Measurements from ENCODE around the gene IL1RL2.
A peak's percentile ranks its signal among the peaks of the same experiment; 100 is the strongest.

IL1RL2 gene

DNA sequence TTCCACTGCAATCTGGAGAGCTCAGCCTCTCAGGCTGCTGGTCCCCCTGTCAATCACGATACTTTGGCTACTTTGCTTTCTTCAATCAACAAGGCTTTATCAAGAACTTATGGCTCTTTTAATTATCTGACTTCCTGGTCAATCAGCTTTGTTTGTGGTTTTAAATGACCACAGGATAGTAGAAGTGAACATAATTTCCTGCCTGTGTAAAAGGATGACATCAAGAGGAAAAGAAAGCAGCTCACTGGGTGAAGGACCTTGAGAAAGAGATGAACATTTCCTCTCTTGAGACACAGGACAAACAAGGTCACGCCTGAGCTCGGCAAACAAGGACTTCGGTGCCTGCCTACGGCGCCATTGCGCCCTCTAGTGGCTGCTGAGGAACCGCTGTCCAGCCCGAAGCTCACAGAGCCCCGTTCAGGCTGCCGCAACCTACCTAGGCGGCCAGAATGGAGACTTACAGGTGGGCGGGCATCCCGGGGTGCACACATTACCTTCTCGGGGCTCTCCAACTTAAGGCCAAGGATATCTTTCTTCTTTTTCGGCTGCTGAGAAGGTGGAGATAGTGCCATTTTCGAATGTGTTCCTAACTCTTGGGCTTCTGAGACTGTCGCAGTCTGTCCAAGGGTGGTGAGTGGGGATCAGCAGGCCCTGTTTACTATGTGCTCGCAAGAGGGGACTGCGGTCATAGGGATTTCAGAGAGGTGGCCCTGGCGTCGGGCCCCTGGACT, 54.0 kb downstream of the IL1RL2 start:
- DNase-seq, result peak; percentile 69 to 91 (median 76)

DNA sequence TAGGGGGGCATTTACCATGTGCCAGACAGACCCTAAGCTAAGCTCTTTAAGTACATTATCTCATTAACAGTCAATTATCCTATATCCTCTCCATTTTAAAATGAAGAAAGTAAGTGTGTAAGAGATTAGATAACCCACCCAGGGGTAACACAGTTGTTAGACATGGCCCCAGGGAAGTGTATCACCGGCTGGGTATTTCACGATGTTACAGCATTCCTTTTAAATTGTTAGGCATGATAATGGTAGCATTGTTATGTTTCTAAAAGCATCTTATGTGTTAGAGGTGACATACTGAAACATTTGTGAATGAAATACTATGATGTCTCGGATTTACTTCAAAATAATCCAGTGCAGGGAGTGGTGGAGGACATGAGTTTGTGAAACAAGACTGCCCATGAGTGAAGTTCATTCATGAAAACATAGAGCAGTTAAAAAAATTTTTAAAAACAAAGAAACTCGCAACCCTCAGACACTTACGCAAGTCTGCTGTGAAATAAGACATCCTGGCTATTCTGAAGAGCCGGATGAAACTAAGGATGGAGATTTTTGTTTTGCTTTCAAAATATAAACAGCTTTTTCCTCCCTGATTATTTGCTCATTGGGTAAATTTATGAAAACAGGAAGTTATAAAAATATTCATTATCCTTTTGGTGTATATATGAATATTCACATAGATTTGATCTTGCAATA, 54.9 kb downstream of the IL1RL2 start:
- DNase-seq, result no peak

DNA sequence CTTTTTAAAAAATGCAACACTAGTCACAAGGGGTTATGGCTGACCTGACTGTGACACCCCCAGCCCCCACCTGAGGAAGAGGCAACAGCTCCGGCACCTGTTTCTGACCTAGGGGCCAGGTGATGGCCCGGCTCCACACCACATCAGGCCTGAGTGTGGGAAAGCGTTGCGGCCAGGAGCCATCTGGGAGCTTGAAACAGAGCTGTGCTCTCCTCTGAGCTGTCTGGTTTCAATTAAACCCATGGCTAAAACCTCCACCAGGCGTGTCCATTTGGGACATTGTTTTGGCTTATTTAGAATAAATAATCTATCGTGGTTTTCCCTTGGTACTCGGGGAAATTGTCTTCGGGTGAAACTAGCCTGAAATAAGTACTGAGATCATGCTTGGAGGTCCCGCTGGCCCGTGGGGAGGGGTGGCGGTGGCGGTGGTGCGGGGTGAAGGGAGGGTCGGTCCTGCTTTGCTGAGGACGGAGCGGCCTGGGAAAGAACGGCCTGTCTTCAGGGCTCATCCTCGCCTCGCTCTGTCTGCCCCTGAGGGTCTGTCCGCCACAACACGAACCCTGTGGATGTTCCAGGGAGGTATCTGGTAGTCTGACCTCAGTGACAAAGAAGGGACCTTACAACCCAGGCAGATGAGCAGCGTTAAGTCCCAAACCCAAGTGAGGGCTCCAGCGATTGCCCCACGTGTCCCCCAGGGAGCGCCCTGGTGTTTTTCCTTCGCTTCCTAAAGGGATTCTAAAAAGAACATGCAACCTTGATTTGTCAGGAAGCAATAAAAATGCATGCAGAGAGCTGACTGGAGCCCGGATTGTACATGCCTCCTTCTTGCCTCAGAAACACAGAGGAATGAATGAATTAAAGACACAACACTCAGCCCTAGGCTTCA, 58.7 kb downstream of the IL1RL2 start:
- DNase-seq, result no peak

DNA sequence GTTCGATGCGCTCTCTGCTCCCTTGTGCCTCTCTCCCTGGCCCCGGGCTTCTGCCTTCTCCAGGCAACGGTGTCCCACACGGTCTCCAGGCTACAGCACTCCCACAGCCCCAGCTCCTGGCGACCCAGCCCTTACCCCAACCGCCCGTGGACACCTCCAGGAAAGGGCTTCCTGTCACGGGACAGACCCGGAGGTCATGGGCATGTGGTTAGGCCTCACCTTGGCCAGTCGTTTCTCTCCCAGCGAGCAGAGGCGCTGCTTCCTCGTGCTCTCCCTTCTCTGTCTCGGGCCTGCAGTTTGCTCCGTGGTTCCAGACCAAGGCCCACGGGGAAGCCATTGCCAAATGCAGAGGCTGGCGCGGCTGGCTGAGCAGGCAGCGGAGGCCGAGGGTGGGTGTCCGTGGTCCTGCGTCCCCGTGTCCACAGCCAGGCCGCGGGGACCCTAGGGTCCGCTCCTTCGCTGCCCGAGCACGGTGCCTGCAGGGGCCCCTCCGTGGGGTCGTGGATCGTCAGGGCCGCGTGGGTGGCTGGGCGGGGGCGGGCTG, 63.5 kb downstream of the IL1RL2 start:
- DNase-seq, result no peak

DNA sequence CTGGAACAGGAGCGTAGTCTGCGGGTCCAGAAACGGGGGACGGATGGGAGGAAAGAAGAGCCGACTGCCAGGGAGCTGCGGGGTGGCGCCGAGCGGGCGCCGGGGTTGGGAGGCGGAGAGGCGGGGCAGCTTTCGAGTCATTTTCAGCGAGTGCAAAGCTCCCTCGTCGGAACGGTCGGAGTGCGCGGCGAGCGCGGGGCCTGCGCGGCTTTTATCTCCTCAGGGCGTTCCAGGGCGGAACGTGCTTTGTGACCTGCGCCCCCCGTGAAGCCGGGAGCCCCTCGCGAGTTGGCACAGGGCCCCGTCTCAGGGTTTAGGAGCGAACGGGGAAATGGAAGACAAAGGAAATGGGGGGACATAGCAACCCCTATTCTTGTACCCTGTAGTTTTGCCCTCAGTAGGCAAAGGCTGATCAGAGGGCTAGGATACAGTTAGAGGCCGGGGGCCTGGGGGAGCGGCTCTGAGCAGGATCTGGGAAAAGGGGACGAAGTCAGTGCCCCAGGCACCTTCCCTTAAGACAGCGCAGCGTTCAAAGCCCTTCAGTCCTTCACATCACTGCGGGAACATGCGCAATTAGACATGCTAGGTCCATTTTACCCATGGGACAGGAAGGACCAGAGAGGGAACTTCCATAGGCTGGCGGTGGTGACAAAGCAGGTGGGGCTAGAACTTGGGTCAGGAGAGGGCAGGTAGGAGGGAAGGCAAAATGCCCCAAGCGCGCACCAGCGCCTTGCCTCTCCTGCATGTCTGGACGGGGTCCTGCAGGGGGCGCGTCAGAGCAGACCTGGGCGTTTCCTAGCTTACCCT, 64.4 kb downstream of the IL1RL2 start:
- DNase-seq, result peak; percentile 38 to 63 (median 50)

DNA sequence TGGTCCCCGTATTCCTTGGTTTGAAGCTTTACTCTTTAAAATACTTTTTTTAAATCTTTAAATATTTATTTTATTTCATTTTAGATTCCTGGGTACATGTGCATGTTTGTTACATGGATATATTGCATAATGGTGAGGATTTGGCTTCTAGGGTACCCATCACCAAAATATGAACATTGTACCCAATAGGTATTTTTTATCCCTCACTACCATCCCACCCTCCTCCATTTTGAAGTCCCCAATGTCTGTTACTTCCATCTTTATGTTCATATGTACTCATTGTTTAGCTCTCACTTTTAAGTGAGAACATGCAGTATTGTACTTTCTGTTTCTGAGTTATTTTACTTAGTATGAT, 65.0 kb downstream of the IL1RL2 start:
- DNase-seq, result no peak

DNA sequence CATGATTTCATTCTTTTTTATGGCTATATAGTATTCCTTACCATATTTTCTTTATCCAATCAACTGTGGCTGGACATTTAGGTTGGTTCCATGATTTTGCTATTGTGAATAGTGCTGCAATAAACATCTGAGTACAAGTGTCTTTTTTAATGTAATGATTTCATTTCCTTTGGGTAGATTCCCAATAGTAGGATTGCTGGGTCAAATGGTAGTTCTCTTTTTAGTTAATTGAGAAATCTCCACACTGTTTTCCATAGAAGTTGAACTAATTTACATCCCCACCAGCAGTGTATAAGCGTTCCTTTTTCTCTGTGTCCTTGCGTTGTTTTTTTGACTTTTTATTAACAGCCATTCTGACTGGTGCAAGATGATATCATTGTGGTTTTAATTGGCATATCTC, 65.4 kb downstream of the IL1RL2 start:
- no peak for DNase-seq

DNA sequence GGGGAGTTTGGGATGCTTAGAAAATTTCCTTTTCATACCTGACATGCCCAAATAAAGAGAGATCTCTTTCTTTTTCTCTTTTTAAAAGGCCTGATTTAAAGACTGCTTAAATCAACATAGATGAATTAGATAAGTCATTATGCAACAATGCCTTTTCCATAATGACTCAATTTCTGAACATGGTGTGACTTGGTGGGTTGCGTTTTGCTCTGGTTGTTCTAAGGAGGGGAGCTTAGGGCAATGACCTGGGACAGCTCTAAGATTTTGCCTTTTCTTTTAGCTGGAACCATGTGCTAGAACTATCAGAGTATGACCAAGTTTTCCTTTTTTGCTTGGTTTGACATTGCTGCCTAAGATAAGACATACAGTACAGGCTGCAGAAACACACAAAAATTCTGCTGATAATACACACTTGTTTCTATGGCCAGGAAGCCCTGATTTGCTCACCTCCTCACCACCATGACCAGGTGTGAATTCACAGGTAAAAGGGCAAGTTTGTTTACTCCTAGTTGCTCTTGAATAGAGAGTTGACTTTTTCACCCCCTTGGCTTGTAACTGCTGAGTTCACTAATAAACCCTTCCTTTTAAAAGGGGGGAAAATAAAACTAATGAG, 66.4 kb downstream of the IL1RL2 start:
- peak in 1 of 5 donors; percentile 67 for DNase-seq

DNA sequence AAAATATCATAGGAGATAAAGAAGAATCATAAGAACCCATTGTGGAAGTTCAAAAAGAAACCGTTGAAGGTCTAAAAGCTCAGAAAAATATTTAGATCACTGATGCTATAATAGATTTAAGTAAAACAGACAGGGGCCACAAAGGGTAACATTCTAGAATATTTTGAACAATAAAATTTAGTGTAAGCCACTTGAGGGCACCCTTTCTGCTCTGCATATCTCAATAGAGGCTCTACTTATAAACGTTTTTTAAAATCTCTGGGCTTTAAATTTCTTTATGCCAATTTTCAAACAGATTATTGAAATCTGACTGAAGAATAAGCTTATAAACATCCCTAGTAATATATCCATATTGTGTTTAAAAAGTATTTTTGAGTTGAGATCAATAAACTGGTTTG, 66.9 kb downstream of the IL1RL2 start:
- DNase-seq, result no peak

DNA sequence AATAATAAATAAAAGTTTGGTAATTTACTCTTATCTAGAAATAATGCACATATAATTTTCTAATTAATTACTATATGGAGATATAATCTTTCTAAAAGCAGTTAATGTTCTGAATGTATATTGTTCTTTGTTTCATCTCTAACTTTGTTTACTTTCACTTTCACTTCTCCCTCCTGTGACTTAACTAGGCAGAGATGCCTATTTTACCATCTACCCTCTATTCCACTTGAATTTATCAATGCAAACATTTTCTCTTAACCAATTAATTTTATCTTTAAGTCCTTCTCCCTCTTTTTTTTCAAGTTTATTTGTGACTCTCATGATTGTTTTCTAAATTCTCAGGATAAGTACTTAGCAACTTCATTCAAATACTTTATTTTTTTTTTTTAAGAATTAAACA, 69.5 kb downstream of the IL1RL2 start:
- DNase-seq, result peak in 1 of 5 donors; percentile 55

DNA sequence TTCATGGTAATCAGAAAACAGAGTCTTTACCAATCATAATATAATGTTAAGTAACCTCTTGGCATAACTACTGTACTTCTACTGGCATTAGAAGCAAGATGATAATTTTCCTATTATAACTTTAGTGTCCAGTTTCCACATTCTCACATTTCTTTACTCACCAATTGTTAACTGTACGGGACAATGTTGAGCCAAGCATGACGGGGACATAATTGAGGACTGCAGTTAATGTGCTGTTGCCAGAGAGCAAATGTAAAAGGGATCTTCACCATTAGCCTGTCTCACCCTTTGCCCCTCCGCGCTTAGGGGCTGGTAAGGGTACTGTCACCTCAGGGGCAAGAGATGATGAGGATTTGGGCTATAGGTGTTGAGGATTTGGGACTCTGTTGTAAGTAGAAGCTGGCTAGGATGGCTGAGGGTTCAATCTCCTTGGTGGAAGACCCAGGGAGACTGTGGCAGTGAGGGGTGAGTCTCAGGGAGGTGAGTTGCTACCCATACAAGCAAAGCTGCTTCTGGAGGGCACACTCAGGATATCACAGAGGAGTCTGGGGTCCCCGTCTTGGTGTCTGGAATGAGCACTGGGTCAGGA, 70.1 kb downstream of the IL1RL2 start:
- DNase-seq, result no peak

DNA sequence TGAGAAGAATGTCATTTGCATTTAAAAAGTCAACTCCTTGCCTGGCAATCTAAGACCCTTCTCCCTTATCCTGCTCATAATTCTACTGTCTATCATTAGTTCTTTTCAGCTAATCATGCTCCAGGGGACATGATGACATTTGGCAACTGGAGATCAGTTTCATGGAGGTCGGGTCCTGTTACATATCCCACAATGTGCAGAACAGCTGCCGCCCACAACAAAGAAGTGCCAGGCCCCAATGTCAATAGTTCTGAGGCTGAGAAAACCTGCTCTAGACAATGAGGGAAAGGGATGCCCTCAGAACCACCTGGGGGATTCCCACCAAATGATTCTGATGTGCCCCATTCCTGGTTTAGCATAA, 71.2 kb downstream of the IL1RL2 start:
- DNase-seq, result no peak

DNA sequence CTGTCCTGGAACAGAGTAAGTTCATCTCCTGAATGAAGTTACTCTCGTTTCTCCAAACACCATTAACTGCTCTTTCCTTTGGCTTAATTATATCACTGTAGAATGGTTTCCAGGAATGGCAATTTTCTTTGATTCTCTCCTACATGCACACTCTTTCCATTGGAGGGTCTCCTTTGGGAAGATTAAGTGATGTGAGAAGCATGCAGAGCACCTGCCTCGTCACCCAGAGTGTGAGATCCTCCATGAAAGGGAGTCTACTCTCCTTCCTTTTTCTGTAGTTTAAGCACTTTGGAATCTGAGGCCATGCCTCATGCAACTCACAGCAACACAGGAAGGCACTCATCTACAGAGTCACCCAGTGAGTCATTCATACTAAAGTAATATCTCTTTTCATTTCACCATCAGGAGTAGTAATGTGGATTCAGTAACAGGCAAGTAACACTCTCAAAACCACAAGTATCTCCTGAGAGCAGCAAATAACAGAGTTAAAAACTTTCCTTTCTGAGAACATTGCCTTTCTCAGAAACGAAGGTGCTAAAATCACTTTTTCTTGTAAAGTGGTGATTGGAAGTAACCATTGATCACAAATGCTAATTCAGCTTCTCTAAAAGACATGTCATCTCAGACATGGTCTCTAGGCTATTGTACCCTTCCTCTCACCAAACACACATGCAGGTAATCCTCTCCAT, 71.7 kb downstream of the IL1RL2 start:
- DNase-seq, result peak in 1 of 5 donors; percentile 92

DNA sequence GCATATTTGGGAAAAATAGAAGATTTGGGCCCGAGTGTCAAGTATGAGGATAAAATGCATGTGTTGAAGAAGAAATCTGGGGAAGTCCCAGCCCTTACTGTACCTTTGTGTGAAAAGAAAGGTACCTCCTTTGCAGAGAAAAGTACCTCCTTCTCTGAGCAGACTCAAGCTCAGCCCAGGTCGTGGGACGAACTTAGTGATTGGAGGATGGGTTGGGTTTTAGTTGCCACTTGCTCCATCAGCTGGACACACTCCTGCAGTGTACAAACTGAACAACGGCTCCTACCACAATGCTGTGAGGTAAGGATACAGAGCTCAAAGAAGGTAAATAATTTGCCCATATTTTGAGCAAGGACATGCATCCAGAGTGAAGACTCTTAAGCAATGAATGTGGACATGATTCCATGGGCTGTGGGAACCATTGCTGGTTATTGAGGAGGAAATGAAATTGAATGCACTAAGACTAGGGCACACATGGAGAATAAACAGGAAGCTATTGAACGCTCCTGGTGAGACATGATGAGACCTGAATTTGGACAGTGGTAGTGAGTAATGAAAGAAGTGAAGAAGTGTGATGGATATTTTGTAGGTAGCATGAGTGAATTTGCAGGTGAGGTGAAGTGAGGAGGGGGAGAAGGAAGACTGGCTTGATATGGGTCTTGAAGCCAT, 74.8 kb downstream of the IL1RL2 start:
- DNase-seq, result no peak

DNA sequence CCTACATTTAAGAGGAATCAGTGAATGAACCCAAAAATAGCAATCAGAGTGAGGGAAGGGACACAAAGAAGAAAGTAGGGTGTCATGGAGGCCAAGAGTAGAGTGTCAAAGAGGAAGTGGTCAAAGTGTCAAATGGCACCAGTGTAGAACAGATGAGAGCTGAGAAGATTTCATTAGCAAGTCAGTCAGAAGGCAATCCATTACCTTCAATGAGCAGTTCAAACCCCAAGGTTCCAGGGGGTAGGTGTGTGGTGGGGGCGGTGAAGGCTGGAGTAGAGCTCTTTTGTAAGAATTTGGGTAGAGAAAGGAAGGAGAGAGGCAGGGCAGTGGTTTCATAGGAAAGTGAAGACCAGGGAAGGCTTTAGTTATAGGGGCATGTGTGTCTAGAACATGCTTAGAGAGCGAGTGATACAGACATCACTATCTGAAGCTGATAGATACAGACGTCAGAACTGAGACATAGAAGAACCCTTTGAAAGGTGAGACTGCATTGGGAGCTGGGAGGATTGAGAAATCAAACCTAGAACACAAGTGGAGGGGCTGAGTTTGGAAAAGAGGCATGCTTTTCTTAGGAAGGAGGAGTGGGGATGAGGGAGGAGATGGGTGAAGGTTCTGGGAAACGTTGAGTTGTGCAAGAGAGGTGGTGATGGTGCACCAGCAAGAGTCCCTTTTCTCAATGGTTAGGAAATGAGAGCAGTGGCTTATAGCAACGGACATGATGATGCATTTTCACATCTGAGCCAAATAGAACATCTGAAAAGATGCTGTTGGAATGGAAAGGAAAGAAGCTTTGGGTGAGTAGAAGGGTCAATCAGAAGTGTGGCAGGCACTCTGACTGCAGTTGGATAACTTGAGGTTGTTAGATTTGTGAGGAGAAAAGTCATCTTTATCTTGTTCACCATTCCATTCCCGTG, 75.7 kb downstream of the IL1RL2 start:
- DNase-seq, result no peak

DNA sequence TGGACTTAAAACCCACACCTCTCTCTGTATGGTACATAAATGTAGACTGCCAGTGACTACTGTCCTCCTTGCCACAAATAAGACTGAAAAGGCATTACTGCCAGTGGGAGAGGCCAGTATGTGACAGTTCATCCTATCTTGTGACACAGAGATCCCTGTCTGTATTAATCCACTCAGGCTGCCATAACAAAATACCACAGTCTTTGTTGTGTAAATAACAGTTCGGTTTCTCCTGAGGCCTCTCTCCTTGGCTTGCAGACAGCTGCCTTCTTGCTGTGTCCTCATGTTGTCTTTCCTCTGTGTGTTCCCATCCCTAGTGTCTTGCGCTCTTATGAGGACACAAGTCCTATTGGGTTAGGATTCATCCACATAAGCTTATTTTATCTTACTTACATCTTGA, 78.1 kb downstream of the IL1RL2 start:
- no peak for DNase-seq

DNA sequence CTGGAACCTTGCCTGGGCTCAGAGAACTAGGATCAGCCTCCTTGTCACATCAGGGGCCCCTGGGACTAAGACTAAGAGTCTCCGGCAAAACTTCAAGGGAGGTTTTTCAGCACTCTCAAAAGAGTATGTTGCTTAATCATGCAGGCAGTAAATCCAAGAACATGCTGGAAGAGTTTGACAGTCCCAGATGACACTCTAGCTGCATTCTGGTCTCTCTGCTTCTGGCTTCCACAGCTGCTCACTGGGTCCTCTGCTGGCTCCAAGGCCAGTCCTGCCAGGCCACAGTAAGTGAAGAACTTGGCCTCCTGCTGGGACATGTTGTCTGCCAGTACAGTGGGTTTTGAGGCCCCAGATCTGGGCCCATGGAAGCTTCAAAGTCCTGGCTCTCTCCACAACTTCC, 79.4 kb downstream of the IL1RL2 start:
- no peak for DNase-seq

DNA sequence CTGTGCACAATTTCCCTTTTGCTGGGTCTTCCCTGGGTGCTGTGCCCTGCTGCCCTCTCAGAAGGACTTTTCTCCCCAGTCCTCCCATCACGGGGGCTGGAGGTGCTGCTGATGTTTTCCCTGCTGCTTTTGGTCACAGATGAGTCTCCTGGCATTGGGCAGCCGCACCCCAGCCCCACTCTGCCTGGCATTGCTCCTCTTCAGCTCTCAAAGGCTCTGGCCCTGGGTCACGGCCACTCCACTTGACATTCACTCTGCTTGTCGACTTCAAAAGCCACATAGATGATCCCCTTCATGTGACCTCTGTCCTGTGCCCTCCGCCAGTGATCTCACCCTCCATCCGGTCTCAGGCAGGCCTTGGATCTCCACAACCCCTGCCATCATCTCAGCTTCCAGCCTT, 81.0 kb downstream of the IL1RL2 start:
- DNase-seq, result no peak

DNA sequence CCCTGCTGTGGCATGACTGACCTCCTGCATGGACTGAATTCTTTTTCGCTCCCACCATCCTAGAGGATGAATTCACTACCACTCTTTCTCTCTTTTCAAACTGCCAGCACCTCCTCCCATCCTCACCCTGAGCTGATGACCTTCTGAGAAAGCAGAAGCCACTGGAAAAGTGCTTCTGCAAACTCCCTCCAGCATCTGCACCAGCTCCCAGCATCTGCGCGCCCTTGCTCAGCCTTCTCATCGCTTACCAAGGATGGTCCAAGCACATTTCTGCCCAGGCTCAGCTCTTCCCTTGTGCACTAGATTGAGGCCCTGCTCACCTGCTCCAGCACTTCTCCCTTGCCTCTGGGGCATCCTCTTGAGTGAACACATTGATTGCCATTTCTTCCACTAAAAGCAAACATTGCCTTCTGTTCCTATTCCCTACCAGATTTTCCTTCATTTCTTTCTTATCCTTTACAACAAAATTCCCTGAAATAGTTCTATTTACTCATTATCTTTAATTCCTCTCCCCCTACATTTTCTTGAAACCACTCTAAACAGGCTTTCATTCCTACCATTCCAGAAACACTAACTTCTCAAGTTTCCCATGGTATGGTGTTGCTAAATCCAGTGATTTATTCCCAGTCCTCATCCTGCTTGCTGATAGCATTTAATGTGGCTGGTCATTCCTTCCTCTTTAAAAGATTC, 81.8 kb downstream of the IL1RL2 start:
- DNase-seq, result no peak
